IMR-90 (cell line): ENCODE data around the gene ZNF750. TPM values are rescaled to one million over a fixed set of nuclear protein-coding genes. Genes with fewer than 3 reads are reported as not detected.

Experiments used
- ATAC-seq: fragments of 200-7000 bp; cut with Tn5 transposase; 2 replicates; pipeline ENCODE4 v1.9.1; 2020; ENCODE audit warnings: low read depth, mild to moderate bottlenecking, moderate library complexity
- BruUV-seq: library from RNA; stranded (reverse); fragments of 400-500 nt; replicated peaks from 2 replicates; lab custom pipeline; 2021; lab: Mats Ljungman, UMichigan
- CTCF ChIA-PET: fragments of 300-600 bp; formaldehyde crosslinking; extraction: SDS; loops from one replicate; lab custom pipeline; 2021; ENCODE audit warnings: antibody characterized with exemption; lab: Yijun Ruan, JAX
- POLR2A ChIA-PET: fragments of 300-600 bp; sonication (Branson Sonifier 250); formaldehyde crosslinking; loops from one replicate; lab custom pipeline; 2022; ENCODE audit warnings: antibody characterized with exemption; ENCODE audit not compliant: unreplicated experiment; lab: Charles Lee
- DNase-seq: peaks from one replicate; pipeline ENCODE4 v3.0.0; 2013
- H2AFZ ChIP-seq: replicated peaks from 2 replicates; pipeline ENCODE3; 2013; ENCODE audit warnings: low read length, mild to moderate bottlenecking; ENCODE audit not compliant: poor library complexity
- H2AK5ac ChIP-seq: 2 replicates; pipeline ENCODE4 v1.6.1; 2013; ENCODE audit warnings: low read depth, low read length, inconsistent platforms
- H2AK9ac ChIP-seq: replicated peaks from 2 replicates; pipeline ENCODE3; 2013; ENCODE audit warnings: mild to moderate bottlenecking, low read depth, low read length, moderate library complexity; ENCODE audit not compliant: poor library complexity
- H2BK120ac ChIP-seq: 2 replicates; pipeline ENCODE4 v1.6.1; 2013; ENCODE audit warnings: low read depth, low read length, inconsistent platforms
- H2BK15ac ChIP-seq: 3 replicates; pipeline ENCODE4 v1.6.1; 2013; ENCODE audit warnings: low read depth, low read length, inconsistent platforms
- H2BK20ac ChIP-seq: 2 replicates; pipeline ENCODE4 v1.6.1; 2013; ENCODE audit warnings: low read depth, mild to moderate bottlenecking, inconsistent platforms, low read length, moderate library complexity
- H2BK5ac ChIP-seq: 2 replicates; pipeline ENCODE4 v1.6.1; 2013; ENCODE audit warnings: mild to moderate bottlenecking, low read depth, low read length, inconsistent platforms; ENCODE audit not compliant: poor library complexity, severe bottlenecking
- H3K14ac ChIP-seq: replicated peaks from 2 replicates; pipeline ENCODE4 v1.6.1; 2013; ENCODE audit warnings: low read depth, low read length, inconsistent platforms
- H3K18ac ChIP-seq: 2 replicates; pipeline ENCODE4 v1.6.1; 2013; ENCODE audit warnings: low read depth, low read length, control low read depth
- H3K23ac ChIP-seq: 2 replicates; pipeline ENCODE4 v1.6.1; 2013; ENCODE audit warnings: low read depth, low read length, inconsistent platforms
- H3K27ac ChIP-seq: 2 replicates; pipeline ENCODE4 v1.5.1; 2013; ENCODE audit warnings: mild to moderate bottlenecking, control low read depth, low read length; ENCODE audit not compliant: insufficient read depth
- H3K27me3 ChIP-seq: 2 replicates; pipeline ENCODE4 v1.6.1; 2013; ENCODE audit warnings: low read length; ENCODE audit not compliant: control insufficient read depth, insufficient read depth
- H3K36me3 ChIP-seq: 2 replicates; pipeline ENCODE4 v1.6.1; 2013; ENCODE audit warnings: low read length, mixed read lengths; ENCODE audit not compliant: control insufficient read depth, insufficient read depth
- H3K4ac ChIP-seq: 2 replicates; pipeline ENCODE4 v1.6.1; 2013; ENCODE audit warnings: low read depth, low read length, inconsistent platforms
- H3K4me1 ChIP-seq: 2 replicates; pipeline ENCODE4 v1.6.1; 2013; ENCODE audit warnings: low read length, mixed read lengths; ENCODE audit not compliant: control insufficient read depth, insufficient read depth
- H3K4me2 ChIP-seq: 2 replicates; pipeline ENCODE4 v1.6.1; 2013; ENCODE audit warnings: low read depth, mild to moderate bottlenecking, control low read depth, low read length, moderate library complexity
- H3K4me3 ChIP-seq: 2 replicates; pipeline ENCODE4 v1.5.1; 2013; ENCODE audit warnings: low read depth, mild to moderate bottlenecking, control low read depth, low read length, moderate library complexity; ENCODE audit not compliant: insufficient read depth
- H3K56ac ChIP-seq: 2 replicates; pipeline ENCODE4 v1.6.1; 2013; ENCODE audit warnings: low read length, inconsistent platforms; ENCODE audit not compliant: insufficient read depth; ENCODE audit errors: extremely low read depth
- H3K79me1 ChIP-seq, 2 experiments: 2 replicates each; pipeline ENCODE4 v1.6.1; 2013; ENCODE audit warnings: low read length in 2 of 2, inconsistent platforms in 1 of 2, low read depth in 1 of 2
- H3K9ac ChIP-seq: 2 replicates; pipeline ENCODE4 v1.6.1; 2013; ENCODE audit warnings: low read depth, low read length, control low read depth
- H3K9me1 ChIP-seq: 2 replicates; pipeline ENCODE4 v1.6.1; 2013; ENCODE audit warnings: low read length, inconsistent platforms; ENCODE audit not compliant: insufficient read depth
- H3K9me3 ChIP-seq: 2 replicates; pipeline ENCODE4 v1.6.1; 2013; ENCODE audit warnings: low read length; ENCODE audit not compliant: control insufficient read depth, insufficient read depth
- H4K20me1 ChIP-seq: 2 replicates; pipeline ENCODE4 v1.6.1; 2013; ENCODE audit warnings: low read length, inconsistent platforms; ENCODE audit not compliant: insufficient read depth
- H4K5ac ChIP-seq: 2 replicates; pipeline ENCODE4 v1.6.1; 2013; ENCODE audit warnings: mild to moderate bottlenecking, low read depth, low read length, control low read depth
- H4K8ac ChIP-seq, 2 experiments: 2 replicates each; pipeline ENCODE4 v1.6.1; 2013; ENCODE audit warnings: low read depth in 2 of 2, low read length in 2 of 2, control low read depth in 1 of 2, inconsistent platforms in 1 of 2
- H4K91ac ChIP-seq: 2 replicates; pipeline ENCODE4 v1.6.1; 2013; ENCODE audit warnings: low read depth, low read length, inconsistent platforms; ENCODE audit not compliant: insufficient read depth
- FOS ChIP-seq: fragments of 150-350 bp; IDR thresholded peaks from 2 replicates; pipeline ENCODE4 v1.6.1; 2016; ENCODE audit warnings: low read depth, low read length
- MAFK ChIP-seq: IDR thresholded peaks from 2 replicates; pipeline ENCODE4 v1.6.1; 2012; ENCODE audit warnings: low read depth, low read length, improper control_type of control experiment
- MXI1 ChIP-seq: IDR thresholded peaks from 2 replicates; pipeline ENCODE4 v1.6.1; 2012; ENCODE audit warnings: low read depth, mild to moderate bottlenecking, low read length, moderate library complexity, borderline replicate concordance
- POLR2A ChIP-seq: IDR thresholded peaks from 2 replicates; pipeline ENCODE4 v1.6.1; 2012; ENCODE audit warnings: mild to moderate bottlenecking, low read depth, low read length
- RAD21 ChIP-seq: IDR thresholded peaks from 2 replicates; pipeline ENCODE4 v1.6.1; 2012; ENCODE audit warnings: low read length, improper control_type of control experiment
- RCOR1 ChIP-seq: IDR thresholded peaks from 2 replicates; pipeline ENCODE4 v1.6.1; 2012; ENCODE audit warnings: mild to moderate bottlenecking, low read length, improper control_type of control experiment; ENCODE audit not compliant: insufficient replicate concordance
- RFX5 ChIP-seq: IDR thresholded peaks from 2 replicates; pipeline ENCODE4 v1.8.0; 2012; ENCODE audit warnings: low read depth, mild to moderate bottlenecking, low read length, moderate library complexity
- WGBS, 2 experiments: methylation state at CpG; one replicate each; pipeline versions ENCODE4 v1.1.5 to v1.1.7; 2013; ENCODE audit warnings: missing lambda C conversion rate in 2 of 2; ENCODE audit not compliant: insufficient read length in 1 of 2; ENCODE audit errors: extremely low coverage in 2 of 2; 5-methylcytosine and 5-hydroxymethylcytosine counted together
- dilution Hi-C: fragments of 300-500 bp; cut with HindIII; formaldehyde crosslinking; loops from one replicate; pipeline ENCODE4 v1.14.3; 2018; ENCODE audit warnings: low sequenced_read_pairs; ENCODE audit not compliant: unreplicated experiment
- in situ Hi-C: fragments of 300-500 bp; cut with MboI; formaldehyde crosslinking; loops from 3 replicates; pipeline ENCODE4 v1.14.3; 2019; ENCODE audit warnings: low sequenced_read_pairs, inconsistent platforms, mixed read lengths
- intact Hi-C: fragments of 100-400 bp; cut with micrococcal nuclease; formaldehyde crosslinking; loops from 2 replicates; pipeline ENCODE4 v1.10.0; 2022
- polyA plus RNA-seq, 3 experiments: library from polyadenylated mRNA; depleted of rRNA; stranded (reverse); fragments of >200 nt; gene quantifications; 2 replicates each; pipeline ENCODE4 v1.2.3, GENCODE V29; 2012; ENCODE audit warnings: low replicate concordance in 1 of 3
- total RNA-seq: library from RNA; depleted of rRNA; stranded (reverse); fragments of >200 nt; gene quantifications from 2 replicates; pipeline ENCODE4 v1.2.3, GENCODE V29; 2012
- TF ChIP-seq, protein P1 (sequence below): fragments of 150-350 bp; IDR thresholded peaks from 2 replicates; pipeline ENCODE4 v1.6.1; 2016; ENCODE audit warnings: low read depth, mild to moderate bottlenecking, low read length, moderate library complexity, borderline replicate concordance

ZNF750 gene
- total and polyA plus RNA-seq, 2 of the 4 experiments (the other 2 are of a cell fraction) = not detected

DNA sequence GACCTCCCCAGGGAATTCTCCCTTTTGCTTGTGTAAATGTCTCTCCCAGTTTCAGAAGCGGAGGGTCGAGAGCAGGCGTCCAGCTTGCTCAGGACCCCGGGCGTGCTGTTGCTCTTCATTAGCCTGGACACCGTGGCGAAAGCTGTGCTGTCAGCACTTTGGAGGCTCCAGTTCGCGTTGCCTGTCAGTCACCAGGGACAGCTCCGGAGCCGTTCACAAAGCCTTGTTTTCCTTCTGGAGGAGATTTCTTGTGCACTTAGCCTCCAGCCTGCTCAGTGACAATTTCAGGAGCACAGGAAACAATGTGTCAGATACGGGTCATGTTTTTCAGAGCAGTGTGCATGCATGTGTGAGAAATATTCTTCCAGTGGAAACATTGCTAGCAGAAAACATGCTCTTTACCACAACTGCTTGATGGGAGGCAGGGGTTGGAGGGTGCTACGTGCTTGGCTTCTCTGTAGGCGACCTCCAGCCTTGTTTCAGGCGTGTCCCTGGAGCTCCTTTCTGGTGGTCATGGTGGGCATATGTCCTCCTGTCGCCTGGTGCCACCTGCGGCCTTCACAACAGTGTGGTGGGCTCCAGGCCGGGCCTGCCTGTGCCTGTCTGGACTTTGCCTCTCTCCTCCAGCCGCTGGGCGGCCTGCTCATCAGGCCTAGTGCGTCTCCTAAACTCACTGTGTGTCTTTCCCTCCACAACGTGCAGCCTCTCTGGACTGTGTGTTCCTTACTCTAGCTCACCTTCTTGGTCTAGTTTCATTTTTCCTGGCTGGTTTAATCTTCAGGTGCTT, 29.0 kb downstream of the ZNF750 start:
- TF ChIP-seq, protein P1, sequence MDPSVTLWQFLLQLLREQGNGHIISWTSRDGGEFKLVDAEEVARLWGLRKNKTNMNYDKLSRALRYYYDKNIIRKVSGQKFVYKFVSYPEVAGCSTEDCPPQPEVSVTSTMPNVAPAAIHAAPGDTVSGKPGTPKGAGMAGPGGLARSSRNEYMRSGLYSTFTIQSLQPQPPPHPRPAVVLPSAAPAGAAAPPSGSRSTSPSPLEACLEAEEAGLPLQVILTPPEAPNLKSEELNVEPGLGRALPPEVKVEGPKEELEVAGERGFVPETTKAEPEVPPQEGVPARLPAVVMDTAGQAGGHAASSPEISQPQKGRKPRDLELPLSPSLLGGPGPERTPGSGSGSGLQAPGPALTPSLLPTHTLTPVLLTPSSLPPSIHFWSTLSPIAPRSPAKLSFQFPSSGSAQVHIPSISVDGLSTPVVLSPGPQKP = no peak
- no peak for TF ChIP-seq RAD21
- TF ChIP-seq RFX5 = no peak
- TF ChIP-seq MAFK = no peak
- TF ChIP-seq RCOR1 = no peak
- TF ChIP-seq FOS = no peak
- TF ChIP-seq MXI1 = no peak
- no peak for TF ChIP-seq POLR2A
- H2BK20ac ChIP-seq = no peak overlapping the region
- H2AFZ ChIP-seq = no peak overlapping the region
- H4K20me1 ChIP-seq = no peaks in the 10 kb centered on the region; the same call in 1 of the 2 replicates
- no peak for ATAC-seq
- H3K27me3 ChIP-seq = no peaks in the 10 kb centered on the region
- no peak overlapping the region for H3K18ac ChIP-seq
- no peak overlapping the region for H2BK15ac ChIP-seq
- BruUV-seq = no TSS peak
- H4K5ac ChIP-seq = no peak overlapping the region
- H2AK9ac ChIP-seq = no peak overlapping the region
- POLR2A ChIA-PET = no interaction called here
- H3K56ac ChIP-seq = no peak overlapping the region
- H3K4ac ChIP-seq = no peak overlapping the region
- no peak overlapping the region for H2BK120ac ChIP-seq
- H3K9me1 ChIP-seq = no peaks in the 10 kb centered on the region
- H3K4me3 ChIP-seq = no peak overlapping the region
- peaks cover 22% of the 10 kb centered on the region for H3K36me3 ChIP-seq
- H4K91ac ChIP-seq = no peak overlapping the region
- H3K9ac ChIP-seq = no peak overlapping the region
- CTCF ChIA-PET = no interaction called here
- H3K4me2 ChIP-seq = no peak overlapping the region
- no peak for DNase-seq
- in situ Hi-C loops (no loop called here), dilution Hi-C loops (no loop called here), intact Hi-C loops (no loop called here)
- H3K79me1 ChIP-seq = no peaks in the 10 kb centered on the region; a peak in 1 of 4 replicates
- H3K14ac ChIP-seq = no peak overlapping the region
- H3K4me1 ChIP-seq = no peaks in the 10 kb centered on the region
- no peak overlapping the region for H2BK5ac ChIP-seq
- 92% methylated on average over 18 of the region's 22 CpGs; no CpG with 5 or more reads in 1 of the 2 experiments for WGBS, 2 experiments
- H4K8ac ChIP-seq = no peak overlapping the region
- no peak overlapping the region for H2AK5ac ChIP-seq
- no peaks in the 10 kb centered on the region for H3K9me3 ChIP-seq
- no peak overlapping the region for H3K27ac ChIP-seq
- no peak overlapping the region for H3K23ac ChIP-seq
